CD4-positive, alpha-beta memory T cell (primary cell): ENCODE results near the gene MPZ. TPM values are rescaled to one million over a fixed set of nuclear protein-coding genes. Genes with fewer than 3 reads are reported as not detected.

ENCODE experiments used
- polyA plus RNA-seq, 2 donors: library from polyadenylated mRNA; unstranded; fragments of 300-500 nt; fragmentation: Illumina TruSeq; gene quantifications; one replicate each; pipeline ENCODE4 v1.2.3, GENCODE V29; 2021
- total RNA-seq, 2 experiments: library from RNA; stranded (reverse); gene quantifications; one replicate each; pipeline ENCODE4 v1.2.3, GENCODE V29; 2021

MPZ gene
- total and polyA plus RNA-seq, 4 experiments from 2014 or later, result 0.14 to 11.9 (median 11.1) TPM; not detected in 1

Other genes with a start within 250 kb of the MPZ start
- gene ARHGAP30, start 240.1 kb downstream of the MPZ start, total RNA-seq, result 100 to 1,000 TPM; 222 to 226 TPM
- 100 to 1,000 TPM in 1 of 2 donors, 10 to 100 TPM in 1; 63.4 to 213 TPM for gene ARHGAP30, start 240.1 kb downstream of the MPZ start, polyA plus RNA-seq
- gene NECTIN4, start 220.4 kb downstream of the MPZ start, total RNA-seq, result not detected
- gene NECTIN4, start 220.4 kb downstream of the MPZ start, polyA plus RNA-seq, result not detected
- gene KLHDC9, start 211.6 kb downstream of the MPZ start, total RNA-seq, result under 1 TPM; 0.52 to 0.53 TPM
- gene KLHDC9, start 211.6 kb downstream of the MPZ start, polyA plus RNA-seq, result 1 to 10 TPM in 1 of 2 donors, under 1 TPM in 1; 0.68 to 2.4 TPM
- 10 to 100 TPM; 40.8 to 41.0 TPM for gene PFDN2, start 191.9 kb downstream of the MPZ start, total RNA-seq
- 10 to 100 TPM; 70.9 to 89.1 TPM for gene PFDN2, start 191.9 kb downstream of the MPZ start, polyA plus RNA-seq
- gene NIT1, start 191.9 kb downstream of the MPZ start, total RNA-seq, result 10 to 100 TPM; 49.0 to 50.5 TPM
- 10 to 100 TPM; 17.5 to 21.4 TPM for gene NIT1, start 191.9 kb downstream of the MPZ start, polyA plus RNA-seq
- gene DEDD, start 177.3 kb downstream of the MPZ start, total RNA-seq, result 10 to 100 TPM; 39.1 to 41.4 TPM
- 10 to 100 TPM; 40.7 to 42.0 TPM for gene DEDD, start 177.3 kb downstream of the MPZ start, polyA plus RNA-seq
- 10 to 100 TPM; 87.2 to 87.4 TPM for gene UFC1, start 156.0 kb downstream of the MPZ start, total RNA-seq
- 100 to 1,000 TPM; 146 to 176 TPM for gene UFC1, start 156.0 kb downstream of the MPZ start, polyA plus RNA-seq
- gene USP21, start 150.5 kb downstream of the MPZ start, total RNA-seq, result 10 to 100 TPM; 62.0 to 63.6 TPM
- gene USP21, start 150.5 kb downstream of the MPZ start, polyA plus RNA-seq, result 10 to 100 TPM; 15.5 to 30.6 TPM
- gene PPOX, start 143.5 kb downstream of the MPZ start, total RNA-seq, result 10 to 100 TPM; 59.4 to 69.8 TPM
- 10 to 100 TPM; 16.3 to 25.7 TPM for gene PPOX, start 143.5 kb downstream of the MPZ start, polyA plus RNA-seq
- 10 to 100 TPM; 64.6 to 71.5 TPM for gene B4GALT3, start 132.5 kb downstream of the MPZ start, total RNA-seq
- gene B4GALT3, start 132.5 kb downstream of the MPZ start, polyA plus RNA-seq, result 10 to 100 TPM; 55.9 to 60.5 TPM
- 1 to 10 TPM; 1.4 to 2.4 TPM for gene ADAMTS4, start 110.9 kb downstream of the MPZ start, total RNA-seq
- under 1 TPM in 1 of 2 donors, not detected in 1; 0.07 TPM for gene ADAMTS4, start 110.9 kb downstream of the MPZ start, polyA plus RNA-seq
- 100 to 1,000 TPM in 1 of 2 experiments, 10 to 100 TPM in 1; 89.9 to 100 TPM for gene NDUFS2, start 107.6 kb downstream of the MPZ start, total RNA-seq
- gene NDUFS2, start 107.6 kb downstream of the MPZ start, polyA plus RNA-seq, result 100 to 1,000 TPM in 1 of 2 donors, 10 to 100 TPM in 1; 90.1 to 112 TPM
- 10 to 100 TPM in 1 of 2 experiments, 1 to 10 TPM in 1; 9.9 to 10.5 TPM for gene FCER1G, start 94.7 kb downstream of the MPZ start, total RNA-seq
- 1 to 10 TPM; 2.1 to 2.8 TPM for gene FCER1G, start 94.7 kb downstream of the MPZ start, polyA plus RNA-seq
- not detected for gene APOA2, start 86.3 kb downstream of the MPZ start, total RNA-seq
- not detected for gene APOA2, start 86.3 kb downstream of the MPZ start, polyA plus RNA-seq
- gene TOMM40L, start 83.9 kb downstream of the MPZ start, total RNA-seq, result 1 to 10 TPM; 8.2 to 8.8 TPM
- 1 to 10 TPM; 2.9 to 6.9 TPM for gene TOMM40L, start 83.9 kb downstream of the MPZ start, polyA plus RNA-seq
- not detected for gene NR1I3, start 71.8 kb downstream of the MPZ start, total RNA-seq
- under 1 TPM in 1 of 2 donors, not detected in 1; 0.13 TPM for gene NR1I3, start 71.8 kb downstream of the MPZ start, polyA plus RNA-seq
- not detected for gene PCP4L1, start 51.2 kb downstream of the MPZ start, total RNA-seq
- gene PCP4L1, start 51.2 kb downstream of the MPZ start, polyA plus RNA-seq, result not detected
- 100 to 1,000 TPM; 106 to 108 TPM for gene SDHC, start 4.4 kb upstream of the MPZ start, total RNA-seq
- 100 to 1,000 TPM; 183 to 296 TPM for gene SDHC, start 4.4 kb upstream of the MPZ start, polyA plus RNA-seq
- not detected for gene CFAP126, start 57.9 kb upstream of the MPZ start, total RNA-seq
- not detected for gene CFAP126, start 57.9 kb upstream of the MPZ start, polyA plus RNA-seq
- 1 to 10 TPM; 1.0 to 1.9 TPM for gene FCGR2A, start 195.5 kb upstream of the MPZ start, total RNA-seq
- not detected for gene FCGR2A, start 195.5 kb upstream of the MPZ start, polyA plus RNA-seq
- 1 to 10 TPM; 2.4 TPM for gene HSPA6, start 214.6 kb upstream of the MPZ start, total RNA-seq
- gene HSPA6, start 214.6 kb upstream of the MPZ start, polyA plus RNA-seq, result under 1 TPM in 1 of 2 donors, not detected in 1; 0.09 TPM
- 1 to 10 TPM in 1 of 2 experiments, under 1 TPM in 1; 0.81 to 2.1 TPM for gene FCGR3A, start 239.8 kb upstream of the MPZ start, total RNA-seq
- under 1 TPM in 1 of 2 donors, not detected in 1; 0.14 TPM for gene FCGR3A, start 239.8 kb upstream of the MPZ start, polyA plus RNA-seq